Frontal cortex (tissue), 4 donors: ENCODE data around the gene CNTN2. TPM values are rescaled to one million over a fixed set of nuclear protein-coding genes. Genes with fewer than 3 reads are reported as not detected.

Experiments used
- DNase-seq, 2 donors: peaks; one replicate each; pipeline ENCODE4 v3.0.0; 2012; ENCODE audit warnings: low spot score in 2 of 2
- FAIRE-seq: peaks from 2 replicates; lab custom pipeline; 2012; peaks lifted over from hg19 to GRCh38; lab: Jason Lieb, UNC
- total RNA-seq: library from RNA; depleted of rRNA; stranded (reverse); fragments of >200 nt; gene quantifications from one replicate; pipeline ENCODE4 v1.2.3, GENCODE V29; 2014
- donor health status: control.
- donor health status: control.
- donor health status: control.

The CNTN2 gene
- total RNA-seq, 1 donor from 2014 or later, result 17.5 TPM

DNA sequence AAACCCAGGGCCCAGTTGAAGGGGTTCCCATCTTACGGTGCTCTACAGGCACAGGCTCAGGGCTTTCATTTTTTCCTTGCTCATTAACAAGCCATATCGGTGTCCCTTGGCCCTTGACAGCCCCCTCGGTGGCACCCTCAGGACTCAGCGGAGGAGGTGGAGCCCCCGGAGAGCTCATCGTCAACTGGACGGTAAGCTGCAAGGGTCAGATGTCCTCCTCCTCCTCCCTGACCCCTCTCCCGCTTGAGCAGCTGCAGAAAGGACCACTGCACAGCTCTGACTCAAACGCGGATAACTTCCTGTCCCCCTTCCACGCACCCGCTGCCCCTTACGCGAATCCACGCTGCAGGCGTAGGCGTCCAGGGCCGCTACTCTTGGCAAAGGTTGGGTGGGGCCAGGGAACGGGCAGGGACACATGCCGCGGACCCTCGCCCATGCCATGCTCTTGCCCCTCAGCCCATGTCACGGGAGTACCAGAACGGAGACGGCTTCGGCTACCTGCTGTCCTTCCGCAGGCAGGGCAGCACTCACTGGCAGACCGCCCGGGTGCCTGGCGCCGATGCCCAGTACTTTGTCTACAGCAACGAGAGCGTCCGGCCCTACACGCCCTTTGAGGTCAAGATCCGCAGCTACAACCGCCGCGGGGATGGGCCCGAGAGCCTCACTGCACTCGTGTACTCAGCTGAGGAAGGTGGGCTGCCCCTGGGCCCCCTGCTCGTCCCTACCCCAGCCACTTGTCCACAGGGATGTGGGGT, 26.5 kb downstream of the CNTN2 start:
- FAIRE-seq (no peak), DNase-seq (no peak)

DNA sequence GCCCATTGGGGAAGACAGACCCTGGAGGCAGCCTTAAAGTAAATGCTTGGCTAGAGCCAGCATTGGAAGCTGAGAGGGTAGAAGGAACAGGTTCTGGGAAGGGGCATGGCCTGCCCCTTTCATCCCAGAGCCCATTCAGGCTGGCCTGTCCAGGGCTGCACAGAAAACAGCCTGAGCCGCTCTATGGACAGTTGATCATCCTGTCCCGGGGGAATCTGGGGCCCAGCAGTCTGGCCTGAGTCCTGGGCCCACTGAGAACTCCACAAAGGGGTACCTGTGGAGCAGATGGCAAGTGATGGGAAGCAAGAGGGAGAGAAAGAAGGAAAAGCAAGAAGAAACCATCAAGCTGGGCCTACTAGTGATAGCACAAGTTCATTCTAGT, 28.0 kb downstream of the CNTN2 start:
- FAIRE-seq, result no peak
- DNase-seq, result no peak

DNA sequence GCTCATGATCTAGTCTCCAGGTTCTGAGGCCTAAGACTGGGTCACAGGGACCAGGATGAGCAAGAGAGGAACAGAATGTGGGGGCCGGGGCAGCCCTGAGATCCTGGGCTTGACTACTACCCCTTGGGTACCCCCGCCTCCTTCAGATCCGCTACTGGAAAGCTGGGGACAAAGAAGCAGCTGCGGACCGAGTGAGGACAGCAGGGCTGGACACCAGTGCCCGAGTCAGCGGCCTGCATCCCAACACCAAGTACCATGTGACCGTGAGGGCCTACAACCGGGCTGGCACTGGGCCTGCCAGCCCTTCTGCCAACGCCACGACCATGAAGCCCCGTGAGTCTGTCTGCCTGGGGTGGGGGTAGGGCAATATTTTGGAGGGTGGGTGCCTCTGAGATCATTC, 28.8 kb downstream of the CNTN2 start:
- FAIRE-seq (no peak), DNase-seq (peak in 1 of 2 donors; percentile 28)

DNA sequence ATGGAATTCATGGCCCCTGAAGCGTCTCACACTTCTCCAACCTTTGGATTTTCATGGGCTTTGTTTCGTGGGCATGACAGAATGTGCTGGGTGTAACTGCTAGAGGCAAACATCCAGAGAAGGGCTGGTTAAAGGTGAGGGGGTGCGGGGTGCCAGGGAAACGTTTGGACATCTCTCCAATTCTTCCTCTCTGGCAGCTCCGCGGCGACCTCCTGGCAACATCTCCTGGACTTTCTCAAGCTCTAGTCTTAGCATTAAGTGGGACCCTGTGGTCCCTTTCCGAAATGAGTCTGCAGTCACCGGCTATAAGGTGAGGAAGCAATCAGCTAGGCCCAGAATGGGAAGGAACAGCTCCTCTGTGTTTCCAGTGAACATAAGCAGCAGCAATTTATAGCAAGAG, 29.3 kb downstream of the CNTN2 start:
- FAIRE-seq, result no peak
- DNase-seq, result no peak

DNA sequence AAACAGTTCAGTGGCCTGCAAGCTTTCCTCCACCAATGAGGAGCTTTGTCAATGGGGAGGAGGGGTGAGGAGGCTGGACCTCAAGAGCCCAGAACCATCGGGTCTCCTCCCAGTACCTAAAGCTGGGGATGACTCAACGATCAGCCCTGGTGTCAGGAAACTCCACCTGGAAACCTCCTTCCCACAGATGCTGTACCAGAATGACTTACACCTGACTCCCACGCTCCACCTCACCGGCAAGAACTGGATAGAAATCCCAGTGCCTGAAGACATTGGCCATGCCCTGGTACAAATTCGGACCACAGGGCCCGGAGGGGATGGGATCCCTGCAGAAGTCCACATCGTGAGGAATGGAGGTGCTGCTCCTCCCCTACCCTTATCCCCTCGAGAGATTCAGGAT, 29.9 kb downstream of the CNTN2 start:
- FAIRE-seq (no peak), DNase-seq (peak in 1 of 2 donors; percentile 27)

DNA sequence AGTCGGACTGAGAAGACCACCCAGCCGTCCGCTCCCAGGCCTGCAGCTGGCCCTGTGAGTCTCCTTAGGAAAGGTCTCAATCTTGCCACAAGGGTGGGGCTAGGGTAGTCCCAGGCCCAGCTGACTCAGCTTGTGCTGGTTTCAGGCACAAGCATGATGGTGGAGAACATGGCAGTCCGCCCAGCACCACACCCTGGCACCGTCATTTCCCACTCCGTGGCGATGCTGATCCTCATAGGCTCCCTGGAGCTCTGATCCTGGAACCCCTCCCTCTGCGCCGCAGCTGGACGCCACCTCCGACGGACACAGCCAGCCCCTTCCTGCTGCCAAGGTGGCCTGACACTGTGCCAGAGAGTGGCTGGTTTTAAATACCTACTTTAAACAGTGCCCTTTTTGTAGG, 30.5 kb downstream of the CNTN2 start:
- DNase-seq (peak in 1 of 2 donors; percentile 10), FAIRE-seq (no peak)

DNA sequence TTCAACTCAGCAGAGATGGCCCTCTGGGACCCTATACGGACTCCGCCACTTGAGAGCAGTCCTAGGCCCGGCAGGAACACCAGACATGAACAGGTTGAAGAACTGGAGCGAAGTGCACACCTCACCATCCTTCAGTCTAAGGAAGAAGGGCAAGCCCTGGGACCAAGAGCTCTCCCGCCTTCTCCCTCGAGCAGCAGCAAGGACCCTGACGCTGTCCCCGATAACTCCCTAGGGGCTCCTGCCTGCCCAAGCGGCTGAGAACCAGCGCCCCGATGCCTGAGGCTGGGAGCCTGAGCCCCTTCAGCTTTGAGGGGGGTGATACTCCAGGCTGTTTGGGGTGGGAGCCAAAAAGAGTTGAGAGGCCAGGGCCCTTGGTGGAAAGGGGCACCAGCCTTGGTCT, 31.1 kb downstream of the CNTN2 start:
- no peak for FAIRE-seq

DNA sequence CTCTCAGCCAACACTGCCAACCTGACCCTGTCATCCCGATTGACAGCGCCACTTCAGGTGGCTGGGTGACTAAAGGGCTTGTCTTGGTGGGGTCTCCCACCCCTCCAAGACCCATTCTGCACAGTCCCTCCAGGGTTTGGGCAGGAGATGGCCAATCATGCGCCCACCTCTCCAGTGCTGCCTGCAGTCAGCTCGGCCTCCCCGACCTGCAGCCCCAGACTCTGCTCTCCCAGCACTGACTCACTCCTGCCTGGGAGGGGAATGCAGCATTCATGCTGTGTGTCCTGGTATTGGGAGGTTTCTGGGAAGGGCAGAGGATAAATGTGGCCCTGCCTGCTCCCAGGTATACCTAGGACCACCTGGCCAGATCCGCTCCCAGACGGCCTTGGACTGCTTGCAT, 31.5 kb downstream of the CNTN2 start:
- DNase-seq (no peak), FAIRE-seq (no peak)

More for the DNA sequence above, 31.1 kb downstream of the CNTN2 start:
- DNase-seq, result peak in 1 of 2 donors; percentile 5

DNA sequence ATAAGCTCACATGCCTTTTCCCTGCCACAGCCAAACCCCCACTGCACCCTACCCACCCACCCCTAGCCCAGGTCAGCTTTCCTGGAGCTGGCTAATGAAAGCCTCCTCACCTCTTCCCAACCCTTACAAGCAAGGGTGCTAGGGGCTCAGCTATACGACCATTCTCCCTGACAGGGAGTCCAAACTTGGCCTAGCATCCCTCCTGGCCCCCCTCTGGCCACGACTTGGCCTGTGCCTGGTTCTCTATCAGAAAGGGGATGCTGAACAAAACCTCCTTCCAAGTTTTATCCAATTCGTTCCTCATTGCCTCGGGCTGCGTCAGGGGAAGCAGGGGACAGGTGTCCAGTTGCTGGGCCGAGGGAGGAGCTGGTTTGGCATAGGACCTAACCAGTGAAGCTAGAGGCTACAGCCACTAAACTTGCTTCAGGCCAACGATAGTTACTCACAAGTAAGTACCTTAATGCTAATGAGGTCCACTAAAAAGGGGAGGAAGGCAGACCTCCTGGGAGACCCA, 32.7 kb downstream of the CNTN2 start:
- FAIRE-seq (no peak), DNase-seq (no peak)

DNA sequence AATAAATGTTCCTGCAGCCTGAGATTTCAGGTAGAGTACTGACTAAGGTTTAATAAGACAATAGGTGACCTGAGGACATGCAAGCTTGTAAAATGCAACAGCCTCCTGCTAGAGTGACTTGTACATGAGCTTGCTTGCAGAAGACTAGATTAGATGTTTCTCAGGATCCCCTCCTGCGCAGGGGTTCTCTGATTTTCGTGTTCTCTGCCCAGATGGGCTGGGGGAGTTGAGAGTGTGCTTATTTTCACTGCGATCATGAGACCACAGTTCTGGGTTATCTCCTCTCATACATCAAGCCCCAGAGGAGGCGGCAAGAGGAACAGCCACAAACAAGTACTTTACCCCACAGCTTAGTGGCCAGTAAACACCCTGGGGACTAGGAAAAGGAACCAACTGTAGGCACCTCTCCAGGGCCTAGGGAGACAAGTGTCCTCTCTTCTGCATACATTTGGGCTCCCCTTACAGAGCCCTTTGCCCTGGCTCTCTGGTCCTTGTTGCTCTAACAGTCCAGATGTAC, 33.3 kb downstream of the CNTN2 start:
- FAIRE-seq, result no peak
- no peak for DNase-seq

DNA sequence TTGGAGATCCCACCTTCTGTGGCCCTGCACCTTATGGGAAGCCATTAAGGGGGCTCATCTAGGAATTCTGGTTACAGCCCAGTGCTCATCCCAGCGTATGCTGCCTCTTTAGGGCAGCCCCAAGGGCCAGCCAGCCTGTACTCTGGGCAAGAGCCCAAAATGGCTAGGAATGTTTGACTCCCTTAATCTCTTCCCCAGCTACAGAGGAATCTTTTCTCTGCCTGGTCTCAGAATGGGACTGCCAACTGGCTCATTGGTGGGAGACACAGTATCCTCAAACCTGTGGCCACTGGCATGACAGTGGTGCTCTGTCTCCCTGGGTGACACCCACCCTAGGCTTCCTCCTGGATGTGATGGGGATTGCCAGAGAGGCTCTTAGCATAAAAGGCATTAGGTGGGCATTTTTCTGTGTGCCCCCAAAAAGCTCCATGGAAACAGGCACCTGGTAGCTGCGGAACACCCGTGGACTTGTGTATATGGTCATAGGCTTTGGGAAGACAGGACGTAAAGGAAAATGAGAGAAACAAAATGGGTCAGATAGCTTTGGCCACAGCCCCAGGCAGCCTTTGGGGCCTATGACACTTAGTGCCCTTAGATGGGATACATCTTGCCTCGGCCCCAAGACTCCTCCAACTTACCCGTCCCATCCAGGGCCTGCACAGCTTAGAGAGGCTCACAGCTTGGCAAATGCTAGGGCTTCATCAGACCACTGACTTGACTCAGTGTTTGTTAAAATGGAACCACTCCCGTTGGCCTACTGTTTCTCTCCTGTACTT, 34.3 kb downstream of the CNTN2 start:
- DNase-seq (no peak), FAIRE-seq (no peak)

DNA sequence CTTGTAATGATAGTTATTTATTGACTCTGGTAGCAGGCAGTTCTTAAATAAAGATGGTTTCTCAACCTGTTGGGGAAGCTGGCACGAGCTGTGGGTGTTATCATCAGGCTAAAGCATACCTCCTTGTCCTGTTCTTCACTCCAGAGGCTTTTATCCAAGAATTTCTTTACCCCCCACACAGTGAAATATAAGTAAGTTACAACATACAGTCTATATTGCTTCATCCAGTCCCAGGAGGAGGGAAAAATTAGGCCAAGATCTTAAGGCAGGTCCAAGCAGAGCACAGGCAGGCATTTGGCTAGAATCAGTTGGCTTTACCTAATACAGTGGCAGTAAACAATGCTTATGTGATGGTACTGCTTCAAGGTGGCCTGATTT, 34.9 kb downstream of the CNTN2 start:
- DNase-seq (no peak), FAIRE-seq (no peak)

DNA sequence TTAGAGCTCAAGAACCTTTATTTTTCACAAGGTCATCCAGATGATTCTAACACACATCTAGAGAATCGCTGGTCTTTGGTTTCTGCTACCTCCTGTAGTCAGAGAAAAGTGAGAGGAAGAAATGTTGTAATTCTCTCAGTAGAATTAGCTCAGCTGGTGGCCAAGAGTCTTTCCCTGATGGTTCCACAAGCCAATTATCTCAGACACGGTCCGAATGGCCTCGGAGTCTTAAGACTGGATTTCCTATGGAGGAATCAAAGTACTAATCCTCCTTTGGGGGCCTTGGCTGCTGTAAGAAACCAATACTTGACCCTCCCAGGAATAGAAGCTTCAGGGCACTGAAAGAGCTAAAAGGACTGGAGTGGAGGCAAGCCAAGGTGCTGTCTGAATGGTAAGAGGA, 39.4 kb downstream of the CNTN2 start:
- DNase-seq, result no peak
- no peak for FAIRE-seq

DNA sequence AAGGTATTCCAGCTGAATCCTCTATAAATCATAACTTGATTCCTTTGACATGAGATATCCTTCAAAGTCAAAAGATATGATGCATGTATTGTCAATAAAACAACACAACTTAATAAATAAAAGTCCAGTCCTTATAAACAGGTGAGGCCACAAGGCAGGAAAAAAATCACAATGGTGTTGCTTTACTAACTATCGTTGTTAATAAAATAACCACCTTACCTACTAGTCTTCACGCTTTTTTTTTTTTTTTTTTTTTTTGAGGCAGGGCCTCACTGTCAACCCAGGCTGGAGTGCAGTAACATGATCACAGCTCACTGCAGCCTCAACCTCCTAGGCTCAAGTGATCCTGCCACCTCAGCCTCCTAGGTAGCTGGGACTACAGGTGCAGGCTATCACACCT, 41.3 kb downstream of the CNTN2 start, which contains the start of gene TMEM81:
Gene TMEM81 (minus strand): TSS at position 101 of the 400 bp plus-strand sequence. CDS start 140 bp downstream, outside the sequence.
- DNase-seq (no peak), FAIRE-seq (no peak)

DNA sequence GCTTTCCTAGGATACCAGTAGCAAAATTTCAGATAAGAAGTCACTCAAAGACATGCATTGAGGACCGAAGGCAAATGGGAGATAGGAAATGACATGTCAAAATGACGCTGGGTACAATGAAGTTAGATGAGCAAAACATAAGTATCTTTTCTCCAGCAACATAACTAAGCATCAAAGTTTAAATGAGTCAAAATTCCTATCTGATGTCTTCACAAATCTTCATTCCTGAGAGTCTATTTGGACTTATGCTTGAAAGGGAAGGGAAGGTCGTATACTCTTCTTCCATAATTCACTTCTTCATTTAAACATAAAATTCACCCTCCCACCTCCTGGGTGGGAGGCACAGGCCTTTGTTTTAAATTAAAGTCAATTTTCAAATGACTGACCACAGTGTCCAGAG, 45.3 kb downstream of the CNTN2 start:
- DNase-seq (no peak), FAIRE-seq (no peak)

DNA sequence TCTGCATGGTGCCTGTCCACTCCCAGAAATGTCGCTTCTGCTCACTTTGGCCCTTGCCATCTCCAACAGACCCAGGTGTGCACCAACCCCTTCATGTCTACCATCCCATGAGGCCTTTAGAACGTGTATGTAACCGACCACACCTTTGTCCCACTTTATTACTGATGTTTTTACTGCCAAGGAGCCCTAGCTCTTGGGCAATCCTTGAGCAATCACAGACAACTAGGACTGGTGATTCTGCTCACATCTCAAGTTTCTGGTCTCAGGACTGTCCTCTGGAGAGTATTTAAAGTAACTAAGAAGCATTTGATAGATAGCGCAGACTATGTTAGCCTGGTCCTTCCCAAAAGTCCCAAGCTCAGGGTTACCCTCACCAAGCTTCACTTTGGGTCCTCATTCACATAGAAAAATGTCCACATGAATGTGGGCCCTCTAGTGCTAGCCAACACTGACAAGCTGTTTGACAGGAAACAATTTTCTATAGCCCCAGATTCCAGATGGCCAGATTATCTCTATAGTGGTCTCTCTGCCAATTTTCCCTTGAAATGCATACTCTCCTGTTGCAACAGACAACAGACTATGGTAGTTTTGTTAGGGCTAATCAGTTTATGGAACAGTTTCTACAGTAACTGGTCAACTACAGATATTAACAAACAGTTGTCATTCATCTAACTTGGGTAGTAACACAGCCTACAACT, 48.2 kb downstream of the CNTN2 start:
- no peak for FAIRE-seq
- no peak for DNase-seq

DNA sequence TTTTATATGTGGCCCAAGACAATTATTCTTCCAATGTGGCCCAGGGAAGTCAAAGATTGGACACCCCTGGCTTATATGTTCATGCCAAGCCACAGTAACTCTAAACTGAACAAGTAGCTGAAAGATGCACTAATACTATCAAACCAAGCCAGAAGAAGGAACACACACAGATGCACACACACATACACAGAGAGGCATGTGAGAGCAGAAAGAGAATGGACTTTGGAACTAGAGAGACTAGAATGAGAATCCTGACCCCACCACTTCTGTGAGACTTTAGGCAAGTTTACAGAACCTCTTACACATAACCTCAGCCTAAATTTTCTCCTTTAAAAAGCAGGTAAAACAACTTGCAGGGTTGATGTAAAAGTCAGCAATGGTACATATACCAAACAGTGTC, 52.4 kb downstream of the CNTN2 start:
- FAIRE-seq (no peak), DNase-seq (no peak)

DNA sequence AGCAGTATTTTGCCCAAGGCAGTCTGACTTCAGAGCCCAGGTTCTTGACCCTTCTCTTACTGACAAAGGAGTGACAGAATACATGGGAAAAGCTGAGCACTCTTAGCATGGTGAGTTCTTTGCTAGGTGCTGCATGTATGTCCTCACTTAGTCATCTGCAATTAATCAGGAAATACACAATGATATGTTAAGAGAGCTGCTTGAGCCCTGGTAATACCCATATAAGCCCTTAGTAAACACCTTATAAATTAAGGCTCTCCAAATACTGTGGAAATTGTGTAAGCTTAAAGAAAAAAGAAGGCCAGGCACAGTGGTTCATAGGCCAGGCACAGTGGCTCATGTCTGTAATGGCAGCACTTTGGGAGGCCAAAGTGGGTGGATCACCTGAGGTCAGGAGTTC, 55.2 kb downstream of the CNTN2 start:
- FAIRE-seq (no peak), DNase-seq (no peak)

DNA sequence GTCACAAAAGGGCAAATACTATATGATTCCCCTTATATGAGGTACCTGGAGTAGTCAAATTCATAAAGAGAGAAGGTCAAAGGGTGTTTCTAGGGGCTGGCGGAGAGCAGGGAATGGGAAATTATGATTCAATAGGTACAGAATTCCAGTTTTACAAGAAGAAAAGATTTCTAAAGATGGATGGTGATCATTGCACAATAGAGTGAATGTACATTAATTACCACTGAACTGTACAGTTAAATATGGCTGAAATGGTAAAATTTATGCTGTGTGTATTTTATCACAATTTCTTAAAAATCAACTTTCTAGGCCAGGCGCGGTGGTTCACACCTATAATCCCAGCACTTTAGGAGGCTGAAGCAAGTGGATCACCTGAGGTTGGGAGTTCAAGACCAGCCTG, 59.4 kb downstream of the CNTN2 start:
- DNase-seq, result no peak
- FAIRE-seq, result no peak

DNA sequence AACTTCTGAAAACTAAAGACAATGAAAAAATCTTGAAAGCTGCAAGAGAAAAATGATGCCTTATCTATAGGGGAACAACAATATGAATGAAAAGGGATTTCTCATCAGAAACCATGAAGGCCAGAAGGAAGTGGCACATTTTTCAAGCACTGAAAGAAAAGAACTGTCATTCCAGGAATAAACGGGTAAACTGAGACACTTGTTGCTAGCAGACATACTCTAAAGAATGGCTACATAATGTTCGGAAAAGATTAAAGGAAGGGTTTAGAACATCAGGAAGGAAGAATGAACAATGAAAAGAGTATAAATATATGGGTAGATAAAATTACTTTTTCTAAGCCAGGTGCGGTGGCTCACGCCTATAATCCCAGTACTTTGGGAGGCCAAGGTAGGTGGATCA, 64.3 kb downstream of the CNTN2 start:
- DNase-seq (no peak), FAIRE-seq (no peak)
